ENCODE measurements around the gene NOC3L. TPM values are rescaled to one million over a fixed set of nuclear protein-coding genes. Genes with fewer than 3 reads are reported as not detected.

The NOC3L gene
- total and polyA plus RNA-seq, 2 donors (not counting 3 experiments of a cell fraction or from before 2014, with no cell fraction given) = 4.3 to 20.5 TPM

DNA sequence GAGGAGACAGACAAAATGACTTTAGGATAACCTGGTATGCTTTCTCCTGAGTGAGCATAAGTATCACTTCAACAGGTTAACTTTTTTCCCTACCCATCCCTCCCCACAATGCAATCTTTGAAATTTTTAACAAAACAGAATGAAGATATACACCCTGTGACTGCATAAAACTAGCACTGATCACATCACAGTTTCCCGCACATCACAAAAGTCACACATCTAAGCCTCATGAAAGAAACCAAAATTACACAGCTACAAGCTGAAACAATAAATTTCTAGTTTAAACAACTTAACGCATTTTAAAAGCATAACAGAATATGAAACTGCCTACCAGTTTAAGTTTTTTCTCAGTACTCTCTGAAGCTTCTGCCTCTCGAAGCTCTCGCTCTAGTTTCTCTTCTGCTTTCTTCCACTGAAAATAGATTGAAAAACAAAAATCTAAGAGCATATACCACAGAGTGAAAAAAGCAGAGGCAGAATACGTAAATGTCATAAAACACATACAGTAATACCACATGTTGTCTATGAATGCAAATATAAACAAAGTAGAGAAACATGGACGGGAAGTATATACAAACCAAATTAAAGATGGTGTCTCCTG, 18.1 kb downstream of the NOC3L start:
- dilution Hi-C loops (cut with MboI; ENCODE audit: extremely low pct_ligation_motif_present, low sequenced_read_pairs) = no loop called here
- DNase-seq (ENCODE audit: low read depth, low spot score) (no peak), FAIRE-seq (no peak)
- no TSS peak for BruUV-seq (replicated peaks)
- Histone ChIP-seq H3K4me1 (ENCODE audit: control insufficient read depth, extremely low read depth, insufficient read depth, low read length) (no peaks in the 10 kb centered on the region), H3K27me3 (ENCODE audit: control insufficient read depth in 2 of 2, insufficient read depth in 2 of 2, low read length in 2 of 2) (no peaks in the 10 kb centered on the region), H3K36me3 (ENCODE audit: control insufficient read depth in 2 of 2, extremely low read depth in 1 of 2, insufficient read depth in 2 of 2, low read length in 2 of 2) (peaks cover 4 to 20% of the 10 kb centered on the region in 2 experiments), H3K79me2 (ENCODE audit: control insufficient read depth, insufficient read depth, low read length) (no peaks in the 10 kb centered on the region), H3K9ac (replicated peaks; ENCODE audit: extremely low read depth, insufficient read depth, low read length) (no peak overlapping the region), H3K4me3 (replicated peaks in 1 of 3; ENCODE audit: insufficient read depth in 1 of 3, low read depth in 1 of 3, low read length in 3 of 3) (no peak overlapping the region), H2AFZ (ENCODE audit: low read depth, low read length) (no peak overlapping the region), H4K20me1 (replicated peaks; ENCODE audit: control insufficient read depth, extremely low read depth, insufficient read depth, low read length) (no peaks in the 10 kb centered on the region), H3K4me2 (ENCODE audit: insufficient read depth, low read length) (no peak overlapping the region), H3K27ac (ENCODE audit: insufficient read depth, low read depth, low read length) (no peak overlapping the region), H3K9me1 (replicated peaks; ENCODE audit: control insufficient read depth, extremely low read depth, insufficient read depth, low read length) (no peaks in the 10 kb centered on the region), H3K9me3 (replicated peaks; ENCODE audit: control insufficient read depth, insufficient read depth, low read length) (no peaks in the 10 kb centered on the region)
- intact Hi-C loops (cut with micrococcal nuclease) = no loop called here
- TF ChIP-seq POLR2A (IDR thresholded peaks at IDR 0.05; ENCODE audit: low read depth, low read length) (no peak), POLR2AphosphoS5 (IDR thresholded peaks at IDR 0.05; ENCODE audit: insufficient read depth, low read depth, low read length) (no peak), MYC (IDR thresholded peaks at IDR 0.05; ENCODE audit: low read depth, low read length) (no peak), GATA2 (IDR thresholded peaks at IDR 0.05; ENCODE audit: insufficient read depth, insufficient read length, low read depth, low read length) (no peak), JUN (IDR thresholded peaks at IDR 0.05; ENCODE audit: borderline replicate concordance, insufficient read depth, insufficient read length, low read depth) (no peak), FOS (IDR thresholded peaks at IDR 0.05; ENCODE audit: borderline replicate concordance, insufficient read depth, low read length) (no peak), MAX (IDR thresholded peaks at IDR 0.05; ENCODE audit: insufficient read depth, insufficient read length) (no peak), CTCF (IDR thresholded peaks at IDR 0.05; ENCODE audit: extremely low read depth in 1 of 2, insufficient read depth in 1 of 2, low read depth in 1 of 2, low read length in 2 of 2) (no peak), EZH2 (IDR thresholded peaks at IDR 0.05; ENCODE audit: borderline replicate concordance, low read depth, low read length, severe bottlenecking) (no peak)
- CTCF ChIA-PET = interaction anchor here (3.2 kb wide), 1 partner anchor 99 kb away, joined by 22 read pairs; no protein-coding TSS in a partner anchor
- POLR2A ChIA-PET = no interaction called here

Measured in endothelial cell of umbilical vein (primary cell).